ENCODE data around the gene PBRM1. TPM values are rescaled to one million over a fixed set of nuclear protein-coding genes. Genes with fewer than 3 reads are reported as not detected.

PBRM1 gene
- total and polyA plus RNA-seq, 2 of the 13 experiments (the other 11 are each of a cell fraction or from before 2014, with no cell fraction given) = 10.9 to 33.2 TPM

- no peak for TF ChIP-seq THAP9 (CRISPR knock-in tag; IDR thresholded peaks at IDR 0.05; ENCODE audit: borderline replicate concordance)
- TF ChIP-seq RFXAP (CRISPR knock-in tag; IDR thresholded peaks at IDR 0.05; ENCODE audit: borderline replicate concordance) = no peak
- TF ChIP-seq SNAPC4 (CRISPR knock-in tag; IDR thresholded peaks at IDR 0.05) = no peak
- TF ChIP-seq DNMT3B (CRISPR knock-in tag; conservative IDR thresholded peaks at IDR 0.05) = no peak
- no peak for TF ChIP-seq KDM6A (CRISPR knock-in tag; IDR thresholded peaks at IDR 0.05; ENCODE audit: low read depth)
- no peak for TF ChIP-seq FOXJ3 (CRISPR knock-in tag; IDR thresholded peaks at IDR 0.05; ENCODE audit: borderline replicate concordance)
- no peak for TF ChIP-seq MIER2 (CRISPR knock-in tag; IDR thresholded peaks at IDR 0.05)
- TF ChIP-seq ZNF580 (CRISPR knock-in tag; IDR thresholded peaks at IDR 0.05; ENCODE audit: borderline replicate concordance, low read depth) = no peak
- TF ChIP-seq HMGXB4 (CRISPR knock-in tag; IDR thresholded peaks at IDR 0.05; ENCODE audit: borderline replicate concordance in 1 of 2, low read depth in 1 of 2) = no peak; a peak in 1 of 4 replicates
- 0 out of 2 replicates have a peak, but pooled peaks have one; percentile 9 for TF ChIP-seq KDM2A (CRISPR knock-in tag; IDR thresholded peaks at IDR 0.05; ENCODE audit: borderline replicate concordance, low read depth)
- no peak for TF ChIP-seq ZNF280B (CRISPR knock-in tag; IDR thresholded peaks at IDR 0.05; ENCODE audit: borderline replicate concordance)
- TF ChIP-seq ZNF451 (CRISPR knock-in tag; IDR thresholded peaks at IDR 0.05) = no peak
- no peak for TF ChIP-seq PRMT3 (CRISPR knock-in tag; IDR thresholded peaks at IDR 0.05; ENCODE audit: borderline replicate concordance, low read depth)
- no peak for TF ChIP-seq SAFB2 (CRISPR knock-in tag; IDR thresholded peaks at IDR 0.05; ENCODE audit: borderline replicate concordance, low read depth)
- no peak for TF ChIP-seq ZNF296 (CRISPR knock-in tag; conservative IDR thresholded peaks at IDR 0.05)
- TF ChIP-seq KDM5A (IDR thresholded peaks at IDR 0.05; ENCODE audit: borderline replicate concordance, low read length) = peak; percentile 39; the same call in 1 of the 2 replicates
Measured at GRCh38 chr3:52532838-52533622, 152.7 kb downstream of the PBRM1 start (continued).
